IMR-90 (cell line): Measurements from ENCODE around the gene CSAD. TPM values are rescaled to one million over a fixed set of nuclear protein-coding genes. Genes with fewer than 3 reads are reported as not detected.

Source experiments
- ATAC-seq: fragments of 200-7000 bp; cut with Tn5 transposase; 2 replicates; pipeline ENCODE4 v1.9.1; 2020; ENCODE audit warnings: low read depth, mild to moderate bottlenecking, moderate library complexity
- BruUV-seq: library from RNA; stranded (reverse); fragments of 400-500 nt; replicated peaks from 2 replicates; lab custom pipeline; 2021; lab: Mats Ljungman, UMichigan
- CTCF ChIA-PET: fragments of 300-600 bp; formaldehyde crosslinking; extraction: SDS; loops from one replicate; lab custom pipeline; 2021; ENCODE audit warnings: antibody characterized with exemption; lab: Yijun Ruan, JAX
- POLR2A ChIA-PET: fragments of 300-600 bp; sonication (Branson Sonifier 250); formaldehyde crosslinking; loops from one replicate; lab custom pipeline; 2022; ENCODE audit warnings: antibody characterized with exemption; ENCODE audit not compliant: unreplicated experiment; lab: Charles Lee
- DNase-seq: peaks from one replicate; pipeline ENCODE4 v3.0.0; 2013
- H2AFZ ChIP-seq: replicated peaks from 2 replicates; pipeline ENCODE3; 2013; ENCODE audit warnings: low read length, mild to moderate bottlenecking; ENCODE audit not compliant: poor library complexity
- H2AK5ac ChIP-seq: 2 replicates; pipeline ENCODE4 v1.6.1; 2013; ENCODE audit warnings: low read depth, low read length, inconsistent platforms
- H2AK9ac ChIP-seq: replicated peaks from 2 replicates; pipeline ENCODE3; 2013; ENCODE audit warnings: mild to moderate bottlenecking, low read depth, low read length, moderate library complexity; ENCODE audit not compliant: poor library complexity
- H2BK120ac ChIP-seq: 2 replicates; pipeline ENCODE4 v1.6.1; 2013; ENCODE audit warnings: low read depth, low read length, inconsistent platforms
- H2BK15ac ChIP-seq: 3 replicates; pipeline ENCODE4 v1.6.1; 2013; ENCODE audit warnings: low read depth, low read length, inconsistent platforms
- H2BK20ac ChIP-seq: 2 replicates; pipeline ENCODE4 v1.6.1; 2013; ENCODE audit warnings: low read depth, mild to moderate bottlenecking, inconsistent platforms, low read length, moderate library complexity
- H2BK5ac ChIP-seq: 2 replicates; pipeline ENCODE4 v1.6.1; 2013; ENCODE audit warnings: mild to moderate bottlenecking, low read depth, low read length, inconsistent platforms; ENCODE audit not compliant: poor library complexity, severe bottlenecking
- H3K14ac ChIP-seq: replicated peaks from 2 replicates; pipeline ENCODE4 v1.6.1; 2013; ENCODE audit warnings: low read depth, low read length, inconsistent platforms
- H3K18ac ChIP-seq: 2 replicates; pipeline ENCODE4 v1.6.1; 2013; ENCODE audit warnings: low read depth, low read length, control low read depth
- H3K23ac ChIP-seq: 2 replicates; pipeline ENCODE4 v1.6.1; 2013; ENCODE audit warnings: low read depth, low read length, inconsistent platforms
- H3K27ac ChIP-seq: 2 replicates; pipeline ENCODE4 v1.5.1; 2013; ENCODE audit warnings: mild to moderate bottlenecking, control low read depth, low read length; ENCODE audit not compliant: insufficient read depth
- H3K27me3 ChIP-seq: 2 replicates; pipeline ENCODE4 v1.6.1; 2013; ENCODE audit warnings: low read length; ENCODE audit not compliant: control insufficient read depth, insufficient read depth
- H3K36me3 ChIP-seq: 2 replicates; pipeline ENCODE4 v1.6.1; 2013; ENCODE audit warnings: low read length, mixed read lengths; ENCODE audit not compliant: control insufficient read depth, insufficient read depth
- H3K4ac ChIP-seq: 2 replicates; pipeline ENCODE4 v1.6.1; 2013; ENCODE audit warnings: low read depth, low read length, inconsistent platforms
- H3K4me1 ChIP-seq: 2 replicates; pipeline ENCODE4 v1.6.1; 2013; ENCODE audit warnings: low read length, mixed read lengths; ENCODE audit not compliant: control insufficient read depth, insufficient read depth
- H3K4me2 ChIP-seq: 2 replicates; pipeline ENCODE4 v1.6.1; 2013; ENCODE audit warnings: low read depth, mild to moderate bottlenecking, control low read depth, low read length, moderate library complexity
- H3K4me3 ChIP-seq: 2 replicates; pipeline ENCODE4 v1.5.1; 2013; ENCODE audit warnings: low read depth, mild to moderate bottlenecking, control low read depth, low read length, moderate library complexity; ENCODE audit not compliant: insufficient read depth
- H3K56ac ChIP-seq: 2 replicates; pipeline ENCODE4 v1.6.1; 2013; ENCODE audit warnings: low read length, inconsistent platforms; ENCODE audit not compliant: insufficient read depth; ENCODE audit errors: extremely low read depth
- H3K79me1 ChIP-seq, 2 experiments: 2 replicates each; pipeline ENCODE4 v1.6.1; 2013; ENCODE audit warnings: low read length in 2 of 2, inconsistent platforms in 1 of 2, low read depth in 1 of 2
- H3K9ac ChIP-seq: 2 replicates; pipeline ENCODE4 v1.6.1; 2013; ENCODE audit warnings: low read depth, low read length, control low read depth
- H3K9me1 ChIP-seq: 2 replicates; pipeline ENCODE4 v1.6.1; 2013; ENCODE audit warnings: low read length, inconsistent platforms; ENCODE audit not compliant: insufficient read depth
- H3K9me3 ChIP-seq: 2 replicates; pipeline ENCODE4 v1.6.1; 2013; ENCODE audit warnings: low read length; ENCODE audit not compliant: control insufficient read depth, insufficient read depth
- H4K20me1 ChIP-seq: 2 replicates; pipeline ENCODE4 v1.6.1; 2013; ENCODE audit warnings: low read length, inconsistent platforms; ENCODE audit not compliant: insufficient read depth
- H4K5ac ChIP-seq: 2 replicates; pipeline ENCODE4 v1.6.1; 2013; ENCODE audit warnings: mild to moderate bottlenecking, low read depth, low read length, control low read depth
- H4K8ac ChIP-seq, 2 experiments: 2 replicates each; pipeline ENCODE4 v1.6.1; 2013; ENCODE audit warnings: low read depth in 2 of 2, low read length in 2 of 2, control low read depth in 1 of 2, inconsistent platforms in 1 of 2
- H4K91ac ChIP-seq: 2 replicates; pipeline ENCODE4 v1.6.1; 2013; ENCODE audit warnings: low read depth, low read length, inconsistent platforms; ENCODE audit not compliant: insufficient read depth
- BHLHE40 ChIP-seq: fragments of 150-350 bp; IDR thresholded peaks from 2 replicates; pipeline ENCODE4 v1.6.1; 2016; ENCODE audit warnings: mild to moderate bottlenecking, low read depth, low read length
- CEBPB ChIP-seq: IDR thresholded peaks from 2 replicates; pipeline ENCODE4 v1.6.1; 2012; ENCODE audit warnings: low read depth, low read length, improper control_type of control experiment
- CHD1 ChIP-seq: IDR thresholded peaks from 2 replicates; pipeline ENCODE4 v1.6.1; 2012; ENCODE audit warnings: low read depth, low read length, improper control_type of control experiment
- CTCF ChIP-seq: conservative IDR thresholded peaks from 2 replicates; pipeline ENCODE4 v1.5.1; 2012; ENCODE audit warnings: mild to moderate bottlenecking, low read depth, low read length, improper control_type of control experiment
- ELK1 ChIP-seq: fragments of 150-350 bp; IDR thresholded peaks from 2 replicates; pipeline ENCODE4 v1.6.1; 2016; ENCODE audit warnings: low read depth, mild to moderate bottlenecking, low read length, moderate library complexity, borderline replicate concordance
- MAZ ChIP-seq: IDR thresholded peaks from 2 replicates; pipeline ENCODE4 v1.6.1; 2012; ENCODE audit warnings: low read depth, mild to moderate bottlenecking, low read length, improper control_type of control experiment, moderate library complexity, borderline replicate concordance
- MXI1 ChIP-seq: IDR thresholded peaks from 2 replicates; pipeline ENCODE4 v1.6.1; 2012; ENCODE audit warnings: low read depth, mild to moderate bottlenecking, low read length, moderate library complexity, borderline replicate concordance
- NFE2L2 ChIP-seq: fragments of 150-350 bp; IDR thresholded peaks from 2 replicates; pipeline ENCODE4 v1.6.1; 2016; ENCODE audit warnings: low read depth, mild to moderate bottlenecking, low read length
- RAD21 ChIP-seq: IDR thresholded peaks from 2 replicates; pipeline ENCODE4 v1.6.1; 2012; ENCODE audit warnings: low read length, improper control_type of control experiment
- RCOR1 ChIP-seq: IDR thresholded peaks from 2 replicates; pipeline ENCODE4 v1.6.1; 2012; ENCODE audit warnings: mild to moderate bottlenecking, low read length, improper control_type of control experiment; ENCODE audit not compliant: insufficient replicate concordance
- RFX5 ChIP-seq: IDR thresholded peaks from 2 replicates; pipeline ENCODE4 v1.8.0; 2012; ENCODE audit warnings: low read depth, mild to moderate bottlenecking, low read length, moderate library complexity
- USF2 ChIP-seq: fragments of 150-350 bp; IDR thresholded peaks from 2 replicates; pipeline ENCODE4 v1.6.1; 2017; ENCODE audit warnings: mild to moderate bottlenecking, antibody characterized with exemption, low read length, low read depth
- whole genome bisulfite sequencing, 2 experiments: methylation state at CpG; one replicate each; pipeline versions ENCODE4 v1.1.5 to v1.1.7; 2013; ENCODE audit warnings: missing lambda C conversion rate in 2 of 2; ENCODE audit not compliant: insufficient read length in 1 of 2; ENCODE audit errors: extremely low coverage in 2 of 2; 5-methylcytosine and 5-hydroxymethylcytosine counted together
- dilution Hi-C: fragments of 300-500 bp; cut with HindIII; formaldehyde crosslinking; loops from one replicate; pipeline ENCODE4 v1.14.3; 2018; ENCODE audit warnings: low sequenced_read_pairs; ENCODE audit not compliant: unreplicated experiment
- in situ Hi-C: fragments of 300-500 bp; cut with MboI; formaldehyde crosslinking; loops from 3 replicates; pipeline ENCODE4 v1.14.3; 2019; ENCODE audit warnings: low sequenced_read_pairs, inconsistent platforms, mixed read lengths
- intact Hi-C: fragments of 100-400 bp; cut with micrococcal nuclease; formaldehyde crosslinking; loops from 2 replicates; pipeline ENCODE4 v1.10.0; 2022
- polyA plus RNA-seq, 3 experiments: library from polyadenylated mRNA; depleted of rRNA; stranded (reverse); fragments of >200 nt; gene quantifications; 2 replicates each; pipeline ENCODE4 v1.2.3, GENCODE V29; 2012; ENCODE audit warnings: low replicate concordance in 1 of 3
- total RNA-seq: library from RNA; depleted of rRNA; stranded (reverse); fragments of >200 nt; gene quantifications from 2 replicates; pipeline ENCODE4 v1.2.3, GENCODE V29; 2012

The CSAD gene
- total and polyA plus RNA-seq, 2 of the 4 experiments (the other 2 are of a cell fraction), result 5.4 to 45.6 TPM

GRCh38 chr12:53120685-53121525 is 59.8 kb downstream of the CSAD start (continued):
- no peak for TF ChIP-seq RAD21

- Histone ChIP-seq H3K9me3 (no peaks in the 10 kb centered on the region), H2AFZ (no peak overlapping the region), H2BK15ac (no peak overlapping the region), H3K4me3 (no peak overlapping the region), H3K36me3 (no peaks in the 10 kb centered on the region), H3K4me1 (peaks cover 3% of the 10 kb centered on the region; the same call in 1 of the 2 replicates), H2BK5ac (no peak overlapping the region), H2BK120ac (no peak overlapping the region), H3K4ac (no peak overlapping the region), H3K27ac (no peak overlapping the region), H2AK9ac (no peak overlapping the region), H3K9me1 (peaks cover 6% of the 10 kb centered on the region), H3K56ac (no peak overlapping the region), H3K79me1 (no peaks in the 10 kb centered on the region), H3K4me2 (no peak overlapping the region), H3K9ac (no peak overlapping the region), H4K5ac (no peak overlapping the region), H3K14ac (no peak overlapping the region), H4K91ac (no peak overlapping the region), H3K27me3 (peaks cover 2% of the 10 kb centered on the region; the same call in 1 of the 2 replicates), H2AK5ac (no peak overlapping the region), H3K18ac (no peak overlapping the region), H2BK20ac (no peak overlapping the region), H3K23ac (no peak overlapping the region), H4K20me1 (no peaks in the 10 kb centered on the region), H4K8ac (no peak overlapping the region)
- in situ Hi-C loops (no loop called here), intact Hi-C loops (no loop called here), dilution Hi-C loops (no loop called here)
- ATAC-seq (no peak), DNase-seq (no peak)
- CTCF ChIA-PET, result no interaction called here
- no TSS peak for BruUV-seq
- POLR2A ChIA-PET, result no interaction called here
- WGBS, 2 experiments, result 75% methylated on average over 6 of the region's 8 CpGs; no CpG with 5 or more reads in 1 of the 2 experiments
- TF ChIP-seq MXI1 (no peak), NFE2L2 (no peak), RFX5 (no peak), CEBPB (no peak), USF2 (no peak), RCOR1 (no peak), ELK1 (no peak), CTCF (no peak), MAZ (no peak), BHLHE40 (no peak), CHD1 (no peak)
These were observed 61.9 kb downstream of the CSAD start for GRCh38 chr12:53118751-53119300.
